GM12892 (cell line): ENCODE results near the gene TRPV3.

ENCODE experiments used
- POLR2A ChIP-seq: IDR thresholded peaks from 2 replicates; pipeline ENCODE4 v1.6.1; 2011; ENCODE audit warnings: low read depth, low read length, control low read depth
- POLR2AphosphoS5 ChIP-seq: IDR thresholded peaks from 2 replicates; pipeline ENCODE4 v1.6.1; 2011; ENCODE audit warnings: low read depth, low read length, control low read depth

DNA sequence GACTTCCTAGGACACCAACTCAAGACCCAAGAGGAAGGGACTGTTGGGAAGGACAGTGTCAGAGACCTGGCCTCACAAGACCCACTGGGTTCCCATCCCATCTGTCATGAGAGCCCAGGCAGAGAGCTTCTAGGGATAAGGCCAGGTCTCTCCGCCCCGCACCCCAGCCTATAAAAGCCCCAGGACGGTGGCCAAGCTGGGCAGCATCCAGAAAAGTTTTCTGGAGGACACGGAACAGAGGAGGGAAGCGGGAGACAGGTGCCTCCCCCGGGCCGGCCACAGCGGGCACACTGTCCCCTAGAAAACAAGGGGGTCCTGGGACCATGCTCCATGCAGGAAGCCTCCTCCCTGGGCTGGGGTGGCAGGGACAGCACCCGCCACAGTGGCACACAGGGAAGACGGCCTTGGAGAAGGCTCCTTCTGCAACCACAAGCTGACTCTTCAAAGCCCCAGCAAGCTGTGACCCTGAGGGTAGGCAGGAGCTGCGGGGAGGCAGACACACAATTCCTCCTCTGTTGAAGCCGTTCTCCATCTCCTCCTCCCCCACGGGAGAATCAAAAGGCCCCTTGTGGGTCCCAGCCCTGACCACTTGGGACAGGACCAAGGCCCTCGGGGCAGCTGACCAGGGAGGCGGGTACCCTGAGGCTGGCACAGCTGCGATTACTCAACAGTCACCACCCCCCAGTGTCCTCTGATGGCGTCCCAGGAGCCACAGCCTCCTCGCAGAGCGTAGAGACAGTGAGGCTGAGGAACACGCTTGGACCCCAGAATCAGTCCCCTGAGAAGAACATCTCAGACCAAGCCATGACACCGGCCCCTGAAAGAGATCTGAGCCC, 26.1 kb downstream of the TRPV3 start:
- TF ChIP-seq POLR2AphosphoS5 (no peak), POLR2A (no peak)
